ENCODE measurements around the gene CCNF.

- TF ChIP-seq MAX (IDR thresholded peaks at IDR 0.05) (no peak), YY1 (IDR thresholded peaks at IDR 0.05; ENCODE audit: low read depth) (no peak), EGR1 (IDR thresholded peaks at IDR 0.05) (no peak), EP300 (IDR thresholded peaks at IDR 0.05; ENCODE audit: borderline replicate concordance) (no peak), TAF1 (IDR thresholded peaks at IDR 0.05; ENCODE audit: low read depth) (no peak), RAD21 (IDR thresholded peaks at IDR 0.05; ENCODE audit: low read depth) (no peak)
These were observed 19.9 kb downstream of the CCNF start for GRCh38 chr16:2449118-2449517.
